CD14-positive monocyte (primary cell): ENCODE measurements around the gene UQCRC2. TPM values are rescaled to one million over a fixed set of nuclear protein-coding genes. Genes with fewer than 3 reads are reported as not detected.

ENCODE experiments used
- DNase-seq, 3 donors: peaks; one replicate each; pipeline ENCODE4 v3.0.0-alpha.2; 2011 to 2022
- H2AFZ ChIP-seq: 2 replicates; pipeline ENCODE4 v1.6.0; 2012; ENCODE audit warnings: mild to moderate bottlenecking, low read depth, low read length, inconsistent platforms; ENCODE audit not compliant: insufficient read depth, poor library complexity, severe bottlenecking
- H3K27ac ChIP-seq, 2 donors: 1 replicate in 1 of 2; 2 replicates in 1 of 2; pipeline ENCODE4 v1.5.1; 2012 to 2013; ENCODE audit warnings: low read length in 2 of 2, control low read depth in 1 of 2, inconsistent platforms in 1 of 2, low read depth in 1 of 2, mild to moderate bottlenecking in 1 of 2
- H3K27me3 ChIP-seq, 2 donors: one replicate each; pipeline versions ENCODE4 v1.6.0 to v1.6.1; 2011 to 2013; ENCODE audit warnings: low read length in 2 of 2; ENCODE audit not compliant: control insufficient read depth in 2 of 2, insufficient read depth in 2 of 2
- H3K36me3 ChIP-seq, 2 donors: replicated peaks in 1 of 2; 1 replicate in 1 of 2; 2 replicates in 1 of 2; pipeline versions ENCODE4 v1.5.1 to v1.6.1; 2012 to 2013; ENCODE audit warnings: low read length in 2 of 2, control low read depth in 1 of 2, inconsistent platforms in 1 of 2, mild to moderate bottlenecking in 1 of 2; ENCODE audit not compliant: insufficient read depth in 2 of 2, control insufficient read depth in 1 of 2
- H3K4me1 ChIP-seq, 2 donors: 1 replicate in 1 of 2; 2 replicates in 1 of 2; pipeline versions ENCODE4 v1.5.1 to v1.6.1; 2012 to 2013; ENCODE audit warnings: low read length in 2 of 2, control low read depth in 1 of 2, inconsistent platforms in 1 of 2, mild to moderate bottlenecking in 1 of 2, moderate library complexity in 1 of 2; ENCODE audit not compliant: insufficient read depth in 2 of 2, control insufficient read depth in 1 of 2
- H3K4me2 ChIP-seq: replicated peaks from 2 replicates; pipeline ENCODE3; 2012; ENCODE audit warnings: low read length, moderate library complexity, mild to moderate bottlenecking; ENCODE audit not compliant: poor library complexity, severe bottlenecking; ENCODE audit errors: extremely low read depth
- H3K4me3 ChIP-seq, 3 experiments: fragments of 200-600 bp in 1 of 3; sonication (generic) in 1 of 3; replicated peaks in 1 of 3; 1 replicate in 2 of 3; 2 replicates in 1 of 3; pipeline ENCODE4 v1.5.1; 2011 to 2013; ENCODE audit warnings: low read length in 3 of 3, mild to moderate bottlenecking in 3 of 3, control low read depth in 2 of 3, low read depth in 2 of 3, inconsistent platforms in 1 of 3, moderate library complexity in 1 of 3
- H3K79me2 ChIP-seq: 2 replicates; pipeline ENCODE4 v1.6.0; 2012; ENCODE audit warnings: mild to moderate bottlenecking, control low read depth, inconsistent platforms, low read length, moderate library complexity; ENCODE audit not compliant: insufficient read depth
- H3K9ac ChIP-seq: 2 replicates; pipeline ENCODE4 v1.6.0; 2017; ENCODE audit warnings: low read length, mild to moderate bottlenecking; ENCODE audit not compliant: insufficient read depth, poor library complexity, severe bottlenecking
- H3K9me3 ChIP-seq, 2 donors: replicated peaks in 1 of 2; 1 replicate in 1 of 2; 2 replicates in 1 of 2; pipeline versions ENCODE4 v1.5.1 to v1.6.1; 2012 to 2013; ENCODE audit warnings: low read length in 2 of 2, control low read depth in 1 of 2; ENCODE audit not compliant: control insufficient read depth in 1 of 2, insufficient read depth in 1 of 2
- H4K20me1 ChIP-seq: 2 replicates; pipeline ENCODE4 v1.6.0; 2012; ENCODE audit warnings: mild to moderate bottlenecking, low read length, control low read depth, moderate library complexity; ENCODE audit not compliant: insufficient read depth
- H3K27ac Mint-ChIP-seq, 7 donors: one replicate each; pipeline ENCODE4 v1.8.0; 2020; ENCODE audit warnings: mild to moderate bottlenecking in 7 of 7, mixed read lengths in 7 of 7, moderate library complexity in 6 of 7, inconsistent platforms in 2 of 7
- H3K27me3 Mint-ChIP-seq, 3 donors: one replicate each; pipeline ENCODE4 v1.8.0; 2021 to 2022; ENCODE audit warnings: low read depth in 3 of 3, mild to moderate bottlenecking in 3 of 3, mixed read lengths in 3 of 3, moderate library complexity in 3 of 3, inconsistent platforms in 1 of 3
- H3K36me3 Mint-ChIP-seq, 2 donors: one replicate each; pipeline ENCODE4 v1.8.0; 2020; ENCODE audit warnings: mixed read lengths in 2 of 2, inconsistent platforms in 1 of 2, mild to moderate bottlenecking in 1 of 2
- H3K4me1 Mint-ChIP-seq: one replicate; pipeline ENCODE4 v1.8.0; 2020; ENCODE audit warnings: mild to moderate bottlenecking, mixed read lengths
- H3K4me3 Mint-ChIP-seq, 2 donors: one replicate each; pipeline ENCODE4 v1.8.0; 2020; ENCODE audit warnings: mild to moderate bottlenecking in 2 of 2, mixed read lengths in 2 of 2, moderate library complexity in 1 of 2
- H3K9me3 Mint-ChIP-seq, 7 donors: one replicate each; pipeline ENCODE4 v1.8.0; 2020 to 2022; ENCODE audit warnings: mixed read lengths in 7 of 7, mild to moderate bottlenecking in 6 of 7, moderate library complexity in 6 of 7, inconsistent platforms in 2 of 7
- WGBS: methylation state at CpG from one replicate; pipeline ENCODE4 v1.1.5; 2013; ENCODE audit warnings: missing lambda C conversion rate; ENCODE audit not compliant: insufficient coverage; 5-methylcytosine and 5-hydroxymethylcytosine counted together
- intact Hi-C, 2 donors: fragments of 100-400 bp; cut with micrococcal nuclease; formaldehyde crosslinking; loops; one replicate each; pipeline versions ENCODE4 v1.15.0 to v1.15.1; 2023
- polyA plus RNA-seq, 3 donors: library from polyadenylated mRNA; depleted of rRNA in 1 of 3; unstranded in 2 of 3; stranded (reverse) in 1 of 3; fragments of 300-500 nt in 2 of 3; fragments of >200 nt in 1 of 3; fragmentation: Illumina TruSeq in 2 of 3; gene quantifications; 1 replicate in 2 of 3; 2 replicates in 1 of 3; pipeline ENCODE4 v1.2.3, GENCODE V29; 2012 to 2021
- TF ChIP-seq, protein P1 (sequence below): fragments of 200-600 bp; IDR thresholded peaks from one replicate; pipeline ENCODE4 v1.8.0; 2022; ENCODE audit warnings: antibody characterized with exemption, mild to moderate bottlenecking

Gene UQCRC2
- polyA plus RNA-seq, 3 donors = 101 to 195 (median 189) TPM

- TF ChIP-seq, protein P1, sequence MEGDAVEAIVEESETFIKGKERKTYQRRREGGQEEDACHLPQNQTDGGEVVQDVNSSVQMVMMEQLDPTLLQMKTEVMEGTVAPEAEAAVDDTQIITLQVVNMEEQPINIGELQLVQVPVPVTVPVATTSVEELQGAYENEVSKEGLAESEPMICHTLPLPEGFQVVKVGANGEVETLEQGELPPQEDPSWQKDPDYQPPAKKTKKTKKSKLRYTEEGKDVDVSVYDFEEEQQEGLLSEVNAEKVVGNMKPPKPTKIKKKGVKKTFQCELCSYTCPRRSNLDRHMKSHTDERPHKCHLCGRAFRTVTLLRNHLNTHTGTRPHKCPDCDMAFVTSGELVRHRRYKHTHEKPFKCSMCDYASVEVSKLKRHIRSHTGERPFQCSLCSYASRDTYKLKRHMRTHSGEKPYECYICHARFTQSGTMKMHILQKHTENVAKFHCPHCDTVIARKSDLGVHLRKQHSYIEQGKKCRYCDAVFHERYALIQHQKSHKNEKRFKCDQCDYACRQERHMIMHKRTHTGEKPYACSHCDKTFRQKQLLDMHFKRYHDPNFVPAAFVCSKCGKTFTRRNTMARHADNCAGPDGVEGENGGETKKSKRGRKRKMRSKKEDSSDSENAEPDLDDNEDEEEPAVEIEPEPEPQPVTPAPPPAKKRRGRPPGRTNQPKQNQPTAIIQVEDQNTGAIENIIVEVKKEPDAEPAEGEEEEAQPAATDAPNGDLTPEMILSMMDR = no peak
- WGBS = 100% methylated on average over 3 of the region's 13 CpGs
- Histone ChIP-seq H3K79me2 (no peaks in the 10 kb centered on the region), H2AFZ (no peak overlapping the region), H3K4me2 (no peak overlapping the region), H3K27ac (no peak overlapping the region), H3K36me3 (no peaks in the 10 kb centered on the region), H3K9me3 (no peaks in the 10 kb centered on the region), H3K9ac (no peak overlapping the region), H4K20me1 (no peaks in the 10 kb centered on the region), H3K4me3 (no peak overlapping the region), H3K4me1 (no peaks in the 10 kb centered on the region), H3K27me3 (no peaks in the 10 kb centered on the region)
- Mint-ChIP-seq H3K4me3 (no peak overlapping the region), H3K4me1 (peaks cover 10% of the 10 kb centered on the region), H3K27ac (no peak overlapping the region), H3K9me3 (no peaks in the 10 kb centered on the region), H3K27me3 (peaks cover 0 to 4% (median 0%) of the 10 kb centered on the region in 3 donors), H3K36me3 (peaks cover 0 to 2% of the 10 kb centered on the region in 2 donors)
- no peak for DNase-seq
- intact Hi-C loops = no loop called here
Measured at GRCh38 chr16:21994856-21995465, 41.8 kb downstream of the UQCRC2 start.

- DNase-seq = no peak
- H4K20me1 ChIP-seq = no peaks in the 10 kb centered on the region
- H3K27ac ChIP-seq = no peak overlapping the region
- H2AFZ ChIP-seq = no peak overlapping the region
- Mint-ChIP-seq H3K4me1 (peaks cover 18% of the 10 kb centered on the region), H3K36me3 (peaks cover 0 to 2% of the 10 kb centered on the region in 2 donors), H3K27me3 (peaks cover 0 to 5% (median 0%) of the 10 kb centered on the region in 3 donors), H3K4me3 (no peak overlapping the region), H3K9me3 (no peaks in the 10 kb centered on the region), H3K27ac (peak overlapping the region in 1 of 7 donors; percentile 3)
- no peaks in the 10 kb centered on the region for H3K36me3 ChIP-seq
- H3K4me1 ChIP-seq = peaks cover 5 to 8% of the 10 kb centered on the region in 2 donors
- intact Hi-C loops = no loop called here
- 96% methylated on average over 5 of the region's 9 CpGs for WGBS
- no peak overlapping the region for H3K9ac ChIP-seq
- no peak overlapping the region for H3K4me3 ChIP-seq
- H3K9me3 ChIP-seq = no peaks in the 10 kb centered on the region
- H3K4me2 ChIP-seq = no peak overlapping the region
- TF ChIP-seq, protein P1 = no peak
- no peaks in the 10 kb centered on the region for H3K27me3 ChIP-seq
- no peaks in the 10 kb centered on the region for H3K79me2 ChIP-seq
Measured at GRCh38 chr16:21996923-21997696, 43.9 kb downstream of the UQCRC2 start.
